Measurements from ENCODE around the gene COLEC12.

GRCh38 chr18:475202-476031 is 25.1 kb downstream of the COLEC12 start:
- no peak for TF ChIP-seq POLR2AphosphoS5 (IDR thresholded peaks at IDR 0.05; ENCODE audit: borderline replicate concordance, low read depth, low read length)
- no peak for TF ChIP-seq EZH2 (IDR thresholded peaks at IDR 0.05)
